B cell (primary cell): Measurements from ENCODE around the gene SYNC.
"Not testable (repeated sequence)": the region's sequence is repeated elsewhere in the genome, so short reads cannot be mapped to it uniquely, and the experiment has no call there.

ENCODE experiments used
- EZH2 ChIP-seq: IDR thresholded peaks from 2 replicates; pipeline ENCODE4 v1.6.1; 2012; ENCODE audit warnings: borderline replicate concordance, low read depth, mild to moderate bottlenecking, moderate library complexity, low read length; ENCODE audit not compliant: insufficient read depth, poor library complexity, severe bottlenecking
- TF ChIP-seq, protein P1 (sequence below): fragments of 200-600 bp; IDR thresholded peaks from one replicate; pipeline ENCODE4 v1.8.0; 2022; ENCODE audit warnings: antibody characterized with exemption, mild to moderate bottlenecking

DNA sequence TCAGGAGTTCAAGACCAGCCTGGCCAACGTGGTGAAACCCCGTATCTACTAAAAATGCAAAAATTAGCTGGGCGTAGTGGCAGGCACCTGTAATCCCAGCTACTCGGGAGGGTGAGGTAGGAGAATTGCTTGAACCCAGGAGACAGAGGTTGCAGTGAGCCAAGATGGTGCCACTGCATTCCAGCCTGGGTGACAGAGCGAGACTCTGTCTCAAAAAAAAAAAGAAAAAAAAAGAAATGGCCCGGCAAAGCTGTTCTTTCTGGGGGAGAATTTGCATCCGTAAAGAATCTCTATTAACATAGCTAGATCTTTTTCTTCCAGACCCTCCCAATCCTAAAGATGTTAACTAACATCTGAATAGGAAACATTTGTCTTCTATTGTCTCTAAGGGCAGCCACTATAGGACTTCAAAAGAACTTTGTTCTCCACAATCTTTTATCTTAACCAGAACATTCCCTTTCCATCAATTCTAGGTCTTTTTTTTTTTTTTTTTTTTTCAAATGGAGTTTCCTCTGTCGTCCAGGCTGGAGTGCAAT, 60.2 kb downstream of the SYNC start:
- TF ChIP-seq, protein P1, sequence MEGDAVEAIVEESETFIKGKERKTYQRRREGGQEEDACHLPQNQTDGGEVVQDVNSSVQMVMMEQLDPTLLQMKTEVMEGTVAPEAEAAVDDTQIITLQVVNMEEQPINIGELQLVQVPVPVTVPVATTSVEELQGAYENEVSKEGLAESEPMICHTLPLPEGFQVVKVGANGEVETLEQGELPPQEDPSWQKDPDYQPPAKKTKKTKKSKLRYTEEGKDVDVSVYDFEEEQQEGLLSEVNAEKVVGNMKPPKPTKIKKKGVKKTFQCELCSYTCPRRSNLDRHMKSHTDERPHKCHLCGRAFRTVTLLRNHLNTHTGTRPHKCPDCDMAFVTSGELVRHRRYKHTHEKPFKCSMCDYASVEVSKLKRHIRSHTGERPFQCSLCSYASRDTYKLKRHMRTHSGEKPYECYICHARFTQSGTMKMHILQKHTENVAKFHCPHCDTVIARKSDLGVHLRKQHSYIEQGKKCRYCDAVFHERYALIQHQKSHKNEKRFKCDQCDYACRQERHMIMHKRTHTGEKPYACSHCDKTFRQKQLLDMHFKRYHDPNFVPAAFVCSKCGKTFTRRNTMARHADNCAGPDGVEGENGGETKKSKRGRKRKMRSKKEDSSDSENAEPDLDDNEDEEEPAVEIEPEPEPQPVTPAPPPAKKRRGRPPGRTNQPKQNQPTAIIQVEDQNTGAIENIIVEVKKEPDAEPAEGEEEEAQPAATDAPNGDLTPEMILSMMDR = not testable (repeated sequence)
- not testable (repeated sequence) for TF ChIP-seq EZH2
